ENCODE measurements around the gene GLG1.

Gene GLG1

GRCh38 chr16:74562117-74562516 lies 44.8 kb downstream of the GLG1 start:
- Histone ChIP-seq H3F3A (ENCODE audit: insufficient read depth, low read length) (no peaks in the 10 kb centered on the region), H4K20me1 (ENCODE audit: insufficient read depth, low read length) (no peaks in the 10 kb centered on the region), H3K4me2 (ENCODE audit: low read depth, low read length) (no peak overlapping the region), H3K9me2 (replicated peaks; ENCODE audit: insufficient read depth, low read length) (no peaks in the 10 kb centered on the region), H3K4me1 (ENCODE audit: low read length) (no peaks in the 10 kb centered on the region), H3K27ac (ENCODE audit: low read length) (no peak overlapping the region), H3K27me3 (replicated peaks; ENCODE audit: insufficient read depth, low read length) (no peaks in the 10 kb centered on the region), H3K4me3 (ENCODE audit: low read length) (no peak overlapping the region), H3K9me3 (replicated peaks; ENCODE audit: insufficient read depth, low read length) (no peaks in the 10 kb centered on the region), H3K36me3 (replicated peaks; ENCODE audit: insufficient read depth, low read length) (no peaks in the 10 kb centered on the region), H2AFZ (ENCODE audit: low read length) (no peak overlapping the region), H3K9ac (ENCODE audit: low read length) (no peak overlapping the region), H3K79me2 (ENCODE audit: low read length) (peaks cover 29% of the 10 kb centered on the region)
- no peak for TF ChIP-seq EZH2phosphoT487 (IDR thresholded peaks at IDR 0.05; ENCODE audit: low read length)
- TF ChIP-seq EZH2 (optimal IDR thresholded peaks at IDR 0.05; ENCODE audit: low read depth, low read length): no peak
- TF ChIP-seq CTCF (IDR thresholded peaks at IDR 0.05; ENCODE audit: low read length): no peak
- no peak for DNase-seq

GRCh38 chr16:74561626-74562025 lies 45.3 kb downstream of the GLG1 start:
- Histone ChIP-seq H4K20me1 (ENCODE audit: insufficient read depth, low read length) (no peaks in the 10 kb centered on the region), H3F3A (ENCODE audit: insufficient read depth, low read length) (no peaks in the 10 kb centered on the region), H3K4me3 (ENCODE audit: low read length) (no peak overlapping the region), H3K36me3 (replicated peaks; ENCODE audit: insufficient read depth, low read length) (no peaks in the 10 kb centered on the region), H3K27ac (ENCODE audit: low read length) (no peak overlapping the region), H3K27me3 (replicated peaks; ENCODE audit: insufficient read depth, low read length) (no peaks in the 10 kb centered on the region), H3K9ac (ENCODE audit: low read length) (no peak overlapping the region), H3K9me2 (replicated peaks; ENCODE audit: insufficient read depth, low read length) (no peaks in the 10 kb centered on the region), H3K4me2 (ENCODE audit: low read depth, low read length) (no peak overlapping the region), H3K4me1 (ENCODE audit: low read length) (no peaks in the 10 kb centered on the region), H3K79me2 (ENCODE audit: low read length) (peaks cover 28% of the 10 kb centered on the region), H3K9me3 (replicated peaks; ENCODE audit: insufficient read depth, low read length) (no peaks in the 10 kb centered on the region), H2AFZ (ENCODE audit: low read length) (no peak overlapping the region)
- no peak for TF ChIP-seq EZH2phosphoT487 (IDR thresholded peaks at IDR 0.05; ENCODE audit: low read length)
- no peak for TF ChIP-seq EZH2 (optimal IDR thresholded peaks at IDR 0.05; ENCODE audit: low read depth, low read length)
- TF ChIP-seq CTCF (IDR thresholded peaks at IDR 0.05; ENCODE audit: low read length): no peak
- no peak for DNase-seq

- DNase-seq: no peak
- H3K4me1 ChIP-seq (ENCODE audit: low read length): no peaks in the 10 kb centered on the region
- H3K9ac ChIP-seq (ENCODE audit: low read length): no peak overlapping the region
- H3K27me3 ChIP-seq (replicated peaks; ENCODE audit: insufficient read depth, low read length): no peaks in the 10 kb centered on the region
- H3K27ac ChIP-seq (ENCODE audit: low read length): no peak overlapping the region
- H3K79me2 ChIP-seq (ENCODE audit: low read length): peaks cover 23% of the 10 kb centered on the region
- no peak overlapping the region for H3K4me2 ChIP-seq (ENCODE audit: low read depth, low read length)
- H3K36me3 ChIP-seq (replicated peaks; ENCODE audit: insufficient read depth, low read length): no peaks in the 10 kb centered on the region
- H3K9me2 ChIP-seq (replicated peaks; ENCODE audit: insufficient read depth, low read length): no peaks in the 10 kb centered on the region
- no peak overlapping the region for H2AFZ ChIP-seq (ENCODE audit: low read length)
- no peaks in the 10 kb centered on the region for H3K9me3 ChIP-seq (replicated peaks; ENCODE audit: insufficient read depth, low read length)
- no peak overlapping the region for H3K4me3 ChIP-seq (ENCODE audit: low read length)
- TF ChIP-seq EZH2 (optimal IDR thresholded peaks at IDR 0.05; ENCODE audit: low read depth, low read length) (no peak), CTCF (IDR thresholded peaks at IDR 0.05; ENCODE audit: low read length) (no peak), EZH2phosphoT487 (IDR thresholded peaks at IDR 0.05; ENCODE audit: low read length) (no peak)
- H3F3A ChIP-seq (ENCODE audit: insufficient read depth, low read length): no peaks in the 10 kb centered on the region
- H4K20me1 ChIP-seq (ENCODE audit: insufficient read depth, low read length): no peaks in the 10 kb centered on the region
These were observed 46.0 kb downstream of the GLG1 start for GRCh38 chr16:74560912-74561311.
